Stimulated activated CD4-positive, alpha-beta T cell treated with anti-CD3 and anti-CD28 coated beads, Interleukin-15, amount 100 ng/mL, for 24 hours (primary cell): Measurements from ENCODE around the gene MCF2L2.
"Not testable (repeated sequence)": the region's sequence is repeated elsewhere in the genome, so short reads cannot be mapped to it uniquely, and the experiment has no call there.

Experiments
- DNase-seq: peaks from one replicate; pipeline ENCODE4 v3.0.0-alpha.2; 2020

The MCF2L2 gene, protein sequence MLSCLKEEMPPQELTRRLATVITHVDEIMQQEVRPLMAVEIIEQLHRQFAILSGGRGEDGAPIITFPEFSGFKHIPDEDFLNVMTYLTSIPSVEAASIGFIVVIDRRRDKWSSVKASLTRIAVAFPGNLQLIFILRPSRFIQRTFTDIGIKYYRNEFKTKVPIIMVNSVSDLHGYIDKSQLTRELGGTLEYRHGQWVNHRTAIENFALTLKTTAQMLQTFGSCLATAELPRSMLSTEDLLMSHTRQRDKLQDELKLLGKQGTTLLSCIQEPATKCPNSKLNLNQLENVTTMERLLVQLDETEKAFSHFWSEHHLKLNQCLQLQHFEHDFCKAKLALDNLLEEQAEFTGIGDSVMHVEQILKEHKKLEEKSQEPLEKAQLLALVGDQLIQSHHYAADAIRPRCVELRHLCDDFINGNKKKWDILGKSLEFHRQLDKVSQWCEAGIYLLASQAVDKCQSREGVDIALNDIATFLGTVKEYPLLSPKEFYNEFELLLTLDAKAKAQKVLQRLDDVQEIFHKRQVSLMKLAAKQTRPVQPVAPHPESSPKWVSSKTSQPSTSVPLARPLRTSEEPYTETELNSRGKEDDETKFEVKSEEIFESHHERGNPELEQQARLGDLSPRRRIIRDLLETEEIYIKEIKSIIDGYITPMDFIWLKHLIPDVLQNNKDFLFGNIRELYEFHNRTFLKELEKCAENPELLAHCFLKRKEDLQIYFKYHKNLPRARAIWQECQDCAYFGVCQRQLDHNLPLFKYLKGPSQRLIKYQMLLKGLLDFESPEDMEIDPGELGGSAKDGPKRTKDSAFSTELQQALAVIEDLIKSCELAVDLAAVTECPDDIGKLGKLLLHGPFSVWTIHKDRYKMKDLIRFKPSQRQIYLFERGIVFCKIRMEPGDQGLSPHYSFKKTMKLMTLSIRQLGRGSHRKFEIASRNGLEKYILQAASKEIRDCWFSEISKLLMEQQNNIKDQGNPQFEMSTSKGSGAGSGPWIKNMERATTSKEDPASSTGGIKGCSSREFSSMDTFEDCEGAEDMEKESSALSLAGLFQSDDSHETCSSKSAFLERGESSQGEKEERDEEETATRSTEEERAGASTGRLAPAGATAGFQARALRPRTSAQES

DNA sequence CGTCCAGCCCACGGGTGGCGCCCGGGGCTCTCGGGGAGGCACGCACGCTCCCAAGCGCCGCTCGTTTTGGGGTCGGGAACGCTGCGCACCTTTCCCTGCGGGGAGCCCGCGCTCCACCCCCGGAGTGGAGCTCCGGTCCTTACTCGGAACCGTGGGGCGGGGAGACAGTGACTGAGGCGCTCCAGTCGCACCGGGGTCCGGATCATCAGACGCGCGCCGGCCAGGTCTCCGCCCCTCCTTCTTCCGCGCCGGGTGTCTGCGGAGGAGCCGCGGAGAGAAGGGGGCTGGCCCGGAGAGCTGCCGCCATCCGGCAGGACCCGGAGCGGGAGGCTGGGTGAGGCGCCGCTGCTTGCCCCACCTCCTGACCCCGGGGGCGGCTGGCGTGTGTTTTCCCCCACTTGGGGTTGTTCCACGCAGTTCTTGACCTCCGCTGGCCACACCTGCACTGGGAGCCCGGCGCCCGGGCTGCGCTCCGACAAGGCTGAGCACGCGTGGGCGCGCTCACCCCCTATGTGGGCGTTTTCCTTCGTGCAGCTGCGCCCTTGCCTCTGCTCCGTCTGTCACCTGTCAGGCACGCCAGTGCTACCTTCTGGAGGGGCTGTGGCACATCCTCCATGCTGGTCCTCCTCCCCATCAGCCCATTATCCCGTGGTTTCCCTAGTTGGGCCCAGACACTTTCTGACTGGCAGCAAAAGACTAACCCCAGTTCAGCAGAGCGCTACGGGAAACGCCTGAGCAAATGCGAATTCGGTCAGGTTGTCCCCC lies at the start of gene MCF2L2:
Gene MCF2L2 (minus strand): TSS at position 173 of the 765 bp plus-strand sequence. CDS start 642 bp downstream, outside the sequence.
- peak; percentile 86 for DNase-seq

DNA sequence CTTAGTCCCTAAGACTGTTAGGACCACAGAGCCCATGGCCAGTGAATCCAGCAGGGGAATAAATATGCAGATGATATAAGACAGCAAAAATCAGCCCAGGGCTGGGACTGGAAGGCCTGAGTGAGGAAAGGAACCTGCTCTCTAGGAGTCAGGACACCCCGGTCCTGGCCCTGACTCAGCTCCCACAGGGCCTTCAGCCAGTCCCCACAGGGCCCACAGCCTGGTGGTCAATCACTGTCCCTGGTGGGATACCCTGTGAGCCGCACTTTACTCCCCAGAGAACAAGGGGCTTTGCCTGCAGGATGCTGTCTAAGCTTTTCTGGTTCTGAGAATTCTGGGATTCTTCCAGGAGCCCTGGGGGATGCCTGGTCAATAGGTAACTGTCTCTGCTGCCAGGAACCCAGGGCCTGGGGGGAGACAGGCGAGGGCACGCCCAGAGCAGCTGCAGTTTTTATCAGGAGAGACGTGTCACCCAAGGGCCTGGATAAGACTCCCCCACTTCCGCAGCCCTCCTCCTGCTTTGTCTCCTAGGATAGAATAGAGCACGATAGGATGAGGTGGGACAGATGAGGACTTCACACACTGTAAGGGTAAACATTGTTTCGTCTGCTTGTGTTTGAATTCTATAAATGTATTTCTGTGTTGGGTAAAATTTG lies 49.5 kb upstream of the MCF2L2 start:
- DNase-seq = no peak

DNA sequence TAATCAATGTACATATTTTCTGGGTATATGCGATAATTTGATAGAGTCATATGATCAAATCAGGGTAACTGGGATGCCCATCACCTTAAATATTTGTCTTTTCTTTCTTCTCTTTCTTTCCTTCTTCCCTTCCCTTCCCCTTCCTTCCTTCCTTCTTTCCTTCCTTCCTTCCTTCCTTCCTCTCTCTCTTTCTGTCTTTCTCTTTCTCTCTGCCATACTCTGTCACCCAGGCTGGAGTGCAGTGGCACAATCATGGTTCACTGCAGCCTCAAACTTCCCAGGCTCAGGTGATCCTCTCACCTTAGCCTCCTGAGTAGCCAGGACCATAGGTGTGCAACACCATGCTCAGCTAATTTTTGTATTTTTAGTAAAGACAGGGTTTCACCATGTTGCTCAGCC lies 47.3 kb upstream of the MCF2L2 start:
- DNase-seq = not testable (repeated sequence)

DNA sequence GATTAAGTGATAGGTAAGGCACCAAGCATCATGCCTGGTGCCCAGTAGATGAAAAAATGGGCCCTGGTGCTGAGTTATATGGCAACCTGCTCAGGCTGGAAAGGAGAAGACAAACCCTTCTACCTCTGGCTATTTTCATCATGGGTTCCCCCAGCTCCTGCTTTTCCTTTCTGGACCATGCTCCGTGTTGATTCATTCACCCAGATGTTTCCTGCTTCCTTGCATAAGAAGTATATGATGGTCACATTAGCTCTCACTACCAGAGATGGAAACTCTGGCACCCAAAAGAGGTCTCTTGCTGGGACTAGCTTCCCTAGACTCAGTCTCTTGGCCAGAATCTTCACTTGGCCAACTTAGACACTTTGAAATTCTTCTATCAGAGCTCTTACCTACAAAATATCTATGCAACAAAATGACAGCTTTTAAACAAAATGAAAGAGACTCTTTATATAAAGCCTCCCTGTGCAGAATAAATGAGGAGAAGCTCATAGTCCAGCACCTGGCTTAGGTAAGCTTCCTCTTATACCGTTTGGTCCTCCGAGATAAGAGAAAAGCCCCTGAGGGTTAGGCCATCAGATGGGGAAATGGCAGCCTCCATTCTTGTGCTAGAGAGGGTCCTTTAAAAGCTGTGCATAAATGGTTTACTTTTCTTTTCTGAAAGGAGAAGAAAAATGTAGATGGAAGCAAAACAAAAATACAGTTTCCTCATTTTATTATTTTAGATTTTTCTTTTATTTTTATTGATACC lies 46.8 kb upstream of the MCF2L2 start:
- DNase-seq = no peak

DNA sequence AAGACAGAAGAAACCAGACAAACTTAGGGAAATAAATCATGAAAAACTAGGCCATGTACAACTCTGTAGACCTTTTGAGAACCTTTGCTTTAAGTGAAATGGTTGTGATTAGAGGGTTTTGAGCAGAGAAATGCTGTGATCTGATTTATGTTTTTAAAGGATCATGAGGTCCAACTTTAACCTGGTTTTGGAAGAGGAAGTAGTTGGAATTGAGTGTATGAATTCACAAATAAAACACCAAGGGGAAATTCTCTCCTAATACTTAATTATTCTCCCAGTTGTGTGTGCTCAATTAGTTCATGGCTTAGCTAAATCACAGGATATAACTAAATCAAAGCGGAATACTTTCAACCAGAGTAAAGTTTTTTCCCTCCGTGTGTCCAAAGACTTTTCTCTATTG lies 45.5 kb upstream of the MCF2L2 start:
- no peak for DNase-seq

DNA sequence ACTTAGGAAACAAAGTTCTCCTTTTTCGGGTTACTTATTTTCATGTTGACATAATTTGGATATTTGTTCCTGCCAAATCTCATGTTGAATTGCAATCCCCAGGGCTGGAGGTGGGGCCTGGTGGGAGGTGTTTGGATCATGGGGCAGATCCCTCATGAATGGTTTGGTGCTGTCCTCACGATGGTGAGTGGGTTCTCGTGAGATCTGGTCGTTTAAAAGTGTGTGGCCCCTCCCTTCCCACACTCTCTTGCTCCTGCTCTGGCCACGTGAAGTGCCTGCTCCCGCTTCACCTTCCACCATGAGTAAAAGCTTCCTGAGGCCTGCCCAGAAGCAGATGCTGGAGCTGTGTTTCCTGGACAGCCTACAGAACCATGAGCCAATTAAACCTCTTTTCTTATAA lies 43.7 kb upstream of the MCF2L2 start:
- no peak for DNase-seq

DNA sequence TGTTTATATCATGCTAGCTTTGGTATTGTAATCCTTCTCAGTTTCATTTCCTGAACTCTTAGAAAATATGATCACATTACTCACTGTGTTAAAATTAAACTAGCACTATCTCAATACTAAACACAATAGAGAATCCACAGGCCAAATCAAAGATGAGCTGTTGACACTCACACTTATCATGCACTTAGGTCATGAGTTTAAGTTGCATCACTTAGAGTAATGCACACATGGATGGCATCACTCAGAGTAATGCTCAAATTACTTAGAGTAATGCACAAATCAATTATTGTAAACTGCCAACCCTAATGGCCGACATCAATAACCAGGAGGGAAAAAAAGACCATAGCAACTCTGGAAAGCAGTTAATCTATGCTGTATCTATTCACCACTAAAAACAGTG lies 40.0 kb upstream of the MCF2L2 start:
- DNase-seq = no peak

DNA sequence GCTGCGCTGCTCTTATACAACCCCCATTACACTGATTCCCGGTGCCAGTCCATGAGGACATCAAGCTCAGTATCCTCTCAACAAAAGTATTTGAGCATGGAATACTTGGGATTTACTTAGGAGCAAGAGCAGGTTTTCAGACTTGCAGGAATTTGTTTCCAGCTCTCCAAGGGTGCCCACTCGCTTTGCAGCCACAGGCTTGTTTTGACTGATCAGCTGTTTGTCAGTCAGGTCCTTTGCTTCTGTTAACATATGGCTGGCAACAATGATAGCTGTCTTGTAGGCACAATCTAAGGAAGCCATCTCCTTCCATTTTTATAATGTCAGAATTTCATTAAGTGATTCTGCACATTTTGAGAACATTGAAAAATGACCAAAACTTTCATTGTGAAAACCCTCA lies 38.2 kb upstream of the MCF2L2 start:
- no peak for DNase-seq

DNA sequence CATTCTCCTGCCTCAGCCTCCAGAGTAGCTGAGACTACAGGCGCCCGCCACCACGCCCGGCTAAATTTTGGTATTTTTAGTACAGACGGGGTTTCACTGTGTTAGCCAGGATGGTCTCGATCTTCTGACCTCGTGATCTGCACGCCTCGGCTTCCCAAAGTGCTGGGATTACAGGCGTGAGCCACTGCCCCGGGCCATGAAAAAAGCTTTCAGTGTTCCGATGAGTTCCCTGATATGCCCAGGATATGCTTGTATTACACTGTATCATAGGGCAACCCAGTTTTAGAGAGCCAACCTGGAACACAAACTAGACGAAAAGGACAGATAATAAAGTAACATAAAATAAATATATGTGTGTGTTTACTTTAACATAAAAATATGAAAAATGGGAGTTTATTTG lies 37.3 kb upstream of the MCF2L2 start:
- DNase-seq = not testable (repeated sequence)

DNA sequence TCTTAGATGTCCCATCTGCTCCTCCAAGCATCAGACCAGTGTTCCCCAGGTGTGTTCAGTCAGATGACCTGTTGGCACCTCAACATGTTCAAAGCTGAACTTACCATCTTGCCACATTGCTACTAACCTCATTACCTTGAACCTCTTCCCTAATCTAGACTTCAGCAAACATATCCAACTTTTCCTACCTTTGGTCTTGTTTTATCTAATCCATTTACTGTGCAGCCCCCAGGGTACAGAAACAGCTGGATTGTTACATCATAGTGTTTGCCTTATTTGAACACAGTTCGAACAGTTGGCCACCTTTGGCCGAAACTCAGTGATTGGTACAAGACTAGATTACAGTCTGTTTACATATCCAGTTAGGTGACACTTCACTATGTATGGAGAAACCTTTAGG lies 36.1 kb upstream of the MCF2L2 start:
- DNase-seq = no peak

DNA sequence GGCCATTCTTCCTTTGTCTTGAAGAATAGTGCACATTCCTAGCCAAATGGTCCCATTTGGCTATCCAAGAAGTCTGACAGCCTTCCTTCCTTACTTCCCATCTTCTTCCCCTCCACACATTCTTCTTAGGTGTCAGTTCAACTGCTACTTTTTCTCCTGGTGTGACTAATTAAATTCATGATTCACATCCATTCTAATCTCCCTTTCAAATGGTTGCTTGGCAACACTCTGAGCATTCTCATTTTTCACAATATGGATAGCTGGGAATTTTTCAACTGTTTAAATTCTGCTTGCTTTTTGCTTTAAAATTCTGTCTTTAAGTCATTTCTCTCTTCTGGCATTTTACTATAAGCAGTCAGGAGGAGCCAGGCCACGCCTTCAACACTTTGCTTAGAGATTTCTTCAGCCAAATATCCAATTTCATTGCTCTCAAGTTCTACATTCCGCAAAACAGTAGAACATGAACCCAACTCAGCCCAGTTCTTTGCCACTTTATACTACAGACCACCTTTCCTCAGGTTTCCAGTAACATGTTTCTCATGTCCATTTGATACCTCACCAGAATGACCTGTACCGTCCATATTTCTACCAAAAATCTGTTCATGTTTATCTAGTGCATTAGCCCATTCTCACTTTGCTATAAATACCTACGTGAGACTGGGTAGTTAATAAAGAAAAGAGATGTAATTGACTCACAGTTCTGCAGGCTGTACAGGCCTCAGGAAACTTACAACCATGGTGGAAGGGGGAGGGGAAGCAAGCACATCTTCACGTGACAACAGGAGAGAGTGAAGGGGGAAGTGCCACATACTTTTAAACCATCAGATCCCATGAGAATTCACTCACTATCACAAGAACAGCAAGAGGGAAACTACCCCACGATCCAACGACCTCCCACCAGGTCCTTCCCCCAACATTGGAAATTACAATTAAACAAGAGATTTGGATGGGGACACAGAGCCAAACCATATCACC lies 31.9 kb upstream of the MCF2L2 start:
- no peak for DNase-seq

DNA sequence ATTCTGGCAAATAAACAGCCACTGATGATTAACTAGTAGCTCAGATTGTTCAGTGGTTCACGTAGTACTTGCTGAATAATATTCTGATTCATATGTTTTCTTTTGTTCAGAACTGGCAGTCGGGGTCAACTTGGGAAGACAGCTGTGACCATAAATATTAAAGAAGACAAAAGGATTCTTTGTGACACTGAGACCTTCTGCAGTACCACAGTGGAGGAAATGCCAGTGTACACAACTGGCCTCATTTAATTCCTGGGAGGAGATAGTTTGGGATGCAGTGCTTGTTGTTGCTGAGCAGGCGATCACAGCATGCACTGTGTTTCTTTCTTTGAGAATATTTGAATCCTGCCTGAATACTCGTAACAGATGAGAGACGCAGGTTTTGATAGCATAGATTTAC lies 26.7 kb upstream of the MCF2L2 start:
- no peak for DNase-seq

DNA sequence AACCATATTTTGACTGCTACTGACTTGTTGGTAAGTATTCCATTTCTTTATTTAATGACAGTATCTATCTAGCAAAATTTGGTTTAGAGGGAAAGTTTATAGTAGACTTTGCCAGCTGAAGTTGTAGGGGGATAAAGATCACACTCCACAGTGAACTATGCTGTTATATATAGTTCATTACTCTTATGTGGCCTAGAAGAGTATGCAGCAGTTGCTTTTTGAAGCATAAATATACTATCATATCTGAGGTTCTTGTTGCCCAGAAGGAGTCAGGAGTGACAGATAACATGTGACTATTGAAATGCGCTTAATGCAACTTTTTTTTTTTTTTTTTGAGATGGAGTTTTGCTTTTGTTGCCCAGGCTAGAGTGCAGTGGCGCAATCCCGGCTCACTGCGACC lies 25.6 kb upstream of the MCF2L2 start:
- no peak for DNase-seq

DNA sequence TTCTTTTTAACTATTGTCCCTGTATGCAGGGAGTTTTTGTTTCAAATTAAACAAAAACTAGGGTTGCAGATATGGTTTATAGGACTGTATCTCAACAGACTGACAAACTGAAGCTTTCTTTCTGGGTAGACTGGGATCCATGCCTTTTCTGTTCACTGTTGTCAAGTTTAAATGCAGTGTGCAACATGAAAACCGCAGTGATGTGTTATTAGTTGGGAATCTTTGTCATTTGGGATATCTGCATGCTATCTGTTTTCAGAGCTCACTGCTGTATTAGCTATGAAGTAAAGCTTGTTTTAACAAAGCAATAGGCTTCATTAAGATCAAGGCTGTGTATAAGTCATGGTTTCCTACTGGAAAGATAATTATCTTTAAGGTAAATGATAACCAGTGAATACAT lies 21.4 kb upstream of the MCF2L2 start:
- no peak for DNase-seq

DNA sequence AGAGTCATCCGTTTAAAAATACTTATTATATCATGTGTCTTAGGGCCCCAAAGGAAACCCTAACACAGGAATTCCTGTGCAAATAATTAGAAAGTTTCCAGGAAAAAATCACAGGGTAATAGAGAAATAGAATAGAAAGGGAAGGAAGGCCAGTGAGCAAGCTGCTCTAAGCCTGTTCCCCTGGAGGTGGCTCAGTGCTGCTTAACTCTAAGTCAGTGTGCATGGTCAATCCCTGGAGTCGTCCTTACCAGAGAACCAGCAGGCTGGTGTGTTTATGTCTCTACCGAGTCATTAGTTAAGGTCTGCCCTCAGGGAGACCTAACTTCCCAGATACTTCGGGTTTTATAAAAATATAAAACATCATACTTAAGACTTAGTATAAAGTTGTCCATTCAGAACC lies 21.0 kb upstream of the MCF2L2 start:
- no peak for DNase-seq

DNA sequence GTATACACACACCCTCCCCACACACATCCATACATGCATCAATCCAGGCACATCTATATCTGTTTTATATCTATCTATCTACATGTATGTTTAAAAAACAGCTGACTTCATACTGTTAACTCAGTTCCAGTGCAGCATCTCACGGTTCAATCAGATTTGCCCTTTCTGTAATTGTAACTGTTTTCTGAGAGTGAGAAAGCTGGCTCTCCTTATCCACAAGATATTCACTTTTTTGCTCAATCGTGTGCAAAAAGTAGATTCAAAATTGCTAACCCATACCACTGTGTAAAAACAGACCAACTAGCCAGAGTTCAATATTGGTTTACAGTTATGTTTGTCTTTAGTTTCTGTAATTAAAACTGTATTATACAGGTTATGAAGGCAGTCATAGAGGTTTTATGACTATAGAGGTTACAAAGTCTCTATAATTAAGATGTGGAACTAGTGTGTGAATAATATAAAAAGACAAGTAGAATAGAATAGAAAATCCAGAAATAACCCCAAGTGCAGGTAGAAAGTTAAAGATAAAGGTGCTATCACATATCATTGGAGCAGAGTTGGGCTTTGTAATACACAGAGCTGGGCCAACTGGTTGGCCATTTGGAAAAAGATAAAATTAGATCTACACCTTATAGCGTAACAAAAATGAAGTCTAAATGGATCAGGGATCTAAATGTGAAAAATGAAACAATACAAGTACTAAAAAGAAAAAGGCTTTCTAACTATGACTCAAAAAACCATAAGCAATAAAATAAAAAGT lies 20.1 kb upstream of the MCF2L2 start:
- DNase-seq = no peak

DNA sequence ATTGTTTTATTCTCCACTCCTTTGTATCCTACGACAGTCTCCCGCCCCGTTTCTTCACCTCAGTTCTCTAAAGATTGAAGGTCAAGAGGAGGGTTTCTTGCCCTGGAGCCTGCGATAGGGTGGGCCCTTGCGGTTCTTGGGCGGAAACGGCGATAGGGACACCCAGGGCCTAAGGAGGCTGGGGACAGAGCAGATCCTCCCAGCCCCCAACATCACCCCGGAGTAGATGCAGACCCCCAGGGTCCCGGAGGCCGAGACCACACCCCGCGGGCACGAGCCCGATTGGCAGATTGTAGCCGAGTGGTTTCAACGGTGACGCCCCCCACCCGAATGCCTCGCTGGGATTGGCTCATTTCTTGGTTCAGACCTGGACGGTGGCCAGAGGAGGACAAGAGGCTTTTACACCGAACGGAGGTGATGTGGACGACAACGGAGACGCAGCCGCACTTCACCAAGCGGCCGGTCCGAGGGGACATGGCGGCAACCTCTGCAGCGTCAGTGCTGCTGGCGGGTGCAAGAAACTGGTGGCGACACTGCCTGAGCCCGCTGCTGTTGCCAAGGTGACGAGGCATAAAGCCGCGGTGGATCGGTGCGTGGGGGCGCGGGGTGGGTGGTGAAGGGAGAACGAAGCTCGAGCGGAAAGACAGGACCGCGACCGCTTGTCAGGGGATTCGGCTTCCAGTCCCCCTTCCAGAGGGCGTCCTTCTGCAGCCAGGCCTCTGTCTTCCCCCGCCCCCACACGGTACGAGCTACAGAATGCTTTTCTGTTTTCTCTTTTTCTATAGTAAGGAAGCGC lies 19.0 kb upstream of the MCF2L2 start:
- DNase-seq = peak; percentile 88

DNA sequence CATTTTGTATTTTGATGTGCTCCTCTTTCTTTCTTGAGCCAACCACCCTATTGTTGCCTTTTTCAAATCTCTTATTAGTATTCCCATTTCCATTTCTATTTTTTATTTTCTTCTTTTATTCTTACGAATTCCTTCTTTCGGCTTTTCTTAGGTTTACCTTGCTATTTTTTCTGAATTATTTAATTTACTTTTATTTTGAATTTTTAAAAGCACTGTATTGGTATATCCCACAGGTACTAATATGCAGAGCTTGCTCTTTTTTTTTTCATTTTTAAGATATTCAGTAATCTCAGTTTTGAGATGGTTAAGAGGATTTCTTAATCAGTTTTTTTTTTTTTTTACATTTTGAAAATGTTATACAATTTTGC lies 18.4 kb upstream of the MCF2L2 start:
- DNase-seq = no peak

DNA sequence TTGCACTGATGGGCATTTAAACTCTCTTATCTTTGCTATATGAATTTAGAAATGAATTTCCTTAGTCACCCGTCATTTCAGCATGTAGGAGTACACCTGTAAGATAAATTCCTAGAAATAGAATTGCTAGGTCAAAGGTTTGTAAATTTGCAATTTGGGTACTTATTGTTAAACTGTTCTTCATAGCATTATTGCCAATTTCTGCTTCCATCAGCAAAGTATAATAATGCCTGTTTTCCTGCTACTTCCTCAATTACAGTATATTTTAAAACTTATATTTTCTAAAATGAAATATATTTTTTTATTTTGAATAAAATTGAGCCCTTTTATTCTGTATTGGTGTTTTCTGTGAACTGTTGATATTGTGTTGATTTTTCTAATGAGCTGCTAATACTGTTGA lies 16.3 kb upstream of the MCF2L2 start:
- no peak for DNase-seq
